ENCODE results near the gene SAT2. TPM values are rescaled to one million over a fixed set of nuclear protein-coding genes. Genes with fewer than 3 reads are reported as not detected.

SAT2 gene
- total RNA-seq, 1 experiment from 2014 or later: 54.9 TPM

- no peak for ATAC-seq
- POLR2A ChIA-PET: no interaction called here
- no peak overlapping the region for H3K4me3 ChIP-seq (replicated peaks in 1 of 2; ENCODE audit: low read depth in 1 of 2, low read length in 2 of 2)
These were observed 47.3 kb upstream of the SAT2 start for GRCh38 chr17:7674934-7675333.

GRCh38 chr17:7673239-7673638, 45.6 kb upstream of the SAT2 start:
- no peaks in the 10 kb centered on the region for H3K27me3 ChIP-seq (ENCODE audit: insufficient read depth, low read length)
- RAD21 ChIA-PET (ENCODE audit: low non-redundant PET in 1 of 2, low total read pairs in 2 of 2, uncharacterized antibody in 2 of 2, unreplicated experiment in 2 of 2): interaction anchor here in 1 of 2 experiments (0.7 kb wide), 1 partner anchor 89 kb away, joined by 3 read pairs; no protein-coding TSS in a partner anchor
- H3K9me2 ChIP-seq (ENCODE audit: insufficient read depth): no peaks in the 10 kb centered on the region
- H4K20me1 ChIP-seq (ENCODE audit: insufficient read depth): no peaks in the 10 kb centered on the region
- H3K27ac ChIP-seq (ENCODE audit: low read depth, low read length): no peak overlapping the region
- no TSS peak for BruUV-seq (replicated peaks)
- H3K4me2 ChIP-seq (ENCODE audit: low read length): no peak overlapping the region
- CTCF ChIA-PET: interaction anchor here (0.9 to 1.5 kb wide), 2 partner anchors 41 to 88 kb away, joined by 3 to 7 read pairs; no protein-coding TSS in a partner anchor
- no peak overlapping the region for H2AFZ ChIP-seq (ENCODE audit: low read depth, low read length, poor library complexity, severe bottlenecking)
- DNase-seq (ENCODE audit: low read depth, low spot score) (no peak), ATAC-seq (no peak; the same call in 1 of the 2 replicates)
- intact Hi-C loops (cut with micrococcal nuclease): no loop called here
- peak; percentile 49 for TF ChIP-seq RAD21 (IDR thresholded peaks at IDR 0.05; ENCODE audit: low read depth)
- peak in 2 of 3 experiments; percentile 43 to 72; a peak in 4 of 6 replicates for TF ChIP-seq CTCF (IDR thresholded peaks at IDR 0.05 in 2 of 3, conservative IDR thresholded peaks at IDR 0.05 in 1 of 3; ENCODE audit: borderline replicate concordance in 1 of 3, insufficient read depth in 1 of 3, low read depth in 2 of 3, low read length in 2 of 3)
- TF ChIP-seq SRF (IDR thresholded peaks at IDR 0.05; ENCODE audit: low read depth): no peak
- peak; percentile 25; the same call in 1 of the 2 replicates for TF ChIP-seq CBX3 (IDR thresholded peaks at IDR 0.05; ENCODE audit: low read depth)
- TF ChIP-seq SIN3A (IDR thresholded peaks at IDR 0.05; ENCODE audit: low read depth): no peak
- no peak overlapping the region for H3K4me3 ChIP-seq (replicated peaks in 1 of 2; ENCODE audit: low read depth in 1 of 2, low read length in 2 of 2)
- peaks cover 0 to 5% of the 10 kb centered on the region in 2 experiments; a peak in 1 of 4 replicates for H3K9me3 ChIP-seq (ENCODE audit: control insufficient read depth in 1 of 2, insufficient read depth in 1 of 2, low read depth in 1 of 2, low read length in 2 of 2)
- H3K9ac ChIP-seq (ENCODE audit: low read length): no peak overlapping the region
- peaks cover 19 to 24% of the 10 kb centered on the region in 2 experiments for H3K36me3 ChIP-seq (ENCODE audit: control insufficient read depth in 1 of 2, insufficient read depth in 2 of 2, low read length in 2 of 2)
- no peaks in the 10 kb centered on the region for H3K79me2 ChIP-seq (ENCODE audit: insufficient read depth, low read length)
- no peaks in the 10 kb centered on the region for H3K4me1 ChIP-seq (ENCODE audit: control insufficient read depth in 1 of 2, insufficient read depth in 2 of 2, low read length in 2 of 2)
- POLR2A ChIA-PET: interaction anchor here (1.0 kb wide), 1 partner anchor 14 kb away, joined by 5 read pairs; the partner anchor contains the start of gene TP53

More at GRCh38 chr17:7674934-7675333, 47.3 kb upstream of the SAT2 start:
- Histone ChIP-seq H3K27me3 (ENCODE audit: insufficient read depth, low read length) (no peaks in the 10 kb centered on the region), H3K9me3 (ENCODE audit: control insufficient read depth in 1 of 2, insufficient read depth in 1 of 2, low read depth in 1 of 2, low read length in 2 of 2) (peaks cover 0 to 5% of the 10 kb centered on the region in 2 experiments; a peak in 1 of 4 replicates), H3K36me3 (ENCODE audit: control insufficient read depth in 1 of 2, insufficient read depth in 2 of 2, low read length in 2 of 2) (peaks cover 19 to 24% of the 10 kb centered on the region in 2 experiments), H2AFZ (ENCODE audit: low read depth, low read length, poor library complexity, severe bottlenecking) (no peak overlapping the region), H3K4me2 (ENCODE audit: low read length) (no peak overlapping the region), H4K20me1 (ENCODE audit: insufficient read depth) (no peaks in the 10 kb centered on the region), H3K9ac (ENCODE audit: low read length) (no peak overlapping the region), H3K27ac (ENCODE audit: low read depth, low read length) (no peak overlapping the region), H3K9me2 (ENCODE audit: insufficient read depth) (no peaks in the 10 kb centered on the region), H3K79me2 (ENCODE audit: insufficient read depth, low read length) (peaks cover 4% of the 10 kb centered on the region; the same call in 1 of the 2 replicates), H3K4me1 (ENCODE audit: control insufficient read depth in 1 of 2, insufficient read depth in 2 of 2, low read length in 2 of 2) (no peaks in the 10 kb centered on the region)
- no peak for DNase-seq (ENCODE audit: low read depth, low spot score)
- no peak for TF ChIP-seq EZH2 (IDR thresholded peaks at IDR 0.05)
- TF ChIP-seq EZH2phosphoT487 (IDR thresholded peaks at IDR 0.05; ENCODE audit: borderline replicate concordance): no peak
- TF ChIP-seq JUND (IDR thresholded peaks at IDR 0.05): no peak
- no peak for TF ChIP-seq SRF (IDR thresholded peaks at IDR 0.05; ENCODE audit: low read depth)
- TF ChIP-seq FOSL1 (IDR thresholded peaks at IDR 0.05; ENCODE audit: low read depth): no peak
- TF ChIP-seq CBX3 (IDR thresholded peaks at IDR 0.05; ENCODE audit: low read depth): no peak
- BruUV-seq (replicated peaks): no TSS peak
- ChIA-PET RAD21 (ENCODE audit: low non-redundant PET in 1 of 2, low total read pairs in 2 of 2, uncharacterized antibody in 2 of 2, unreplicated experiment in 2 of 2) (interaction anchor here in 1 of 2 experiments (0.6 kb wide), 1 partner anchor 11 kb away, joined by 3 read pairs; no protein-coding TSS in a partner anchor), CTCF (interaction anchor here (1.0 kb wide), 1 partner anchor 42 kb away, joined by 3 read pairs; no protein-coding TSS in a partner anchor)
- intact Hi-C loops (cut with micrococcal nuclease): no loop called here

Measured in HCT116 (cell line).